Skin of body (tissue), 3 donors: ENCODE data around the gene ZNF837. TPM values are rescaled to one million over a fixed set of nuclear protein-coding genes. Genes with fewer than 3 reads are reported as not detected.

ENCODE experiments used
- DNase-seq: peaks from one replicate; lab custom pipeline; 2025; lab: John Stamatoyannopoulos, UW
- small RNA-seq: library from RNA; depleted of rRNA; stranded (forward); fragments of <200 nt; gene quantifications from one replicate; pipeline ENCODE3, GENCODE V24; 2014; ENCODE audit warnings: low replicate concordance
- total RNA-seq: library from RNA; depleted of rRNA; stranded (reverse); fragments of >200 nt; gene quantifications from one replicate; pipeline ENCODE4 v1.2.3, GENCODE V29; 2014

ZNF837 gene
- total RNA-seq, 1 donor from 2014 or later, result 0.69 TPM

DNA sequence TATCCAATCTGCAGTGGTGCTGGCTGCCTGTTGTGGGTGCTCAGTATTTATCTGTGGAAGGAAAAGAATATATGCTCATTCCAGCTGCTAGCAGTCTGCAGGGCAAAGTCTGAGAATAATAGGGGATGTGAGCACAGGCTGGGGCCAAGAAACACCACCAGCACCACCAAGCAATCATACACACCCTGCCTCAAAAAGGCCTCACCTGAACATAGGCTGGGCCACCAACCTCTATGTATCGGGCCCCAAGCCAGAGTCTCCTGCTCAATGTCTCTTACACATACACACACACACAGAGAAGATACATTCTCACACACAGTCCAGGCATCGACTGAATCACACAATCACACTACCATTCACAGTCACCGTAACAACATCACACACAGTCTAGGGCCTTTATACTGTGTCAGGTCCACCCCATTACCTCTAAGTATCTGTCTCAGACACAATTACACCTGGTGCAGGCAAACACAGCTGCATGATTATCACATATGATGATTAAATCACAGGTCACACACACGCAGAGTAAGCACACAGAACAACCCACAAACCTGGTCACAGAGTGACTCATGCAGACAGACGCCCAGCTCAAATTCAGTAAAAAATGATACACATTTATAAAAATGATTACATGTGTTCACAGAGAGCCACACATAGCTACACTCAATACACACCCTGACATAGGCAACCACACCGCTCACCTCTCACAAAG, 55.4 kb downstream of the ZNF837 start:
- no peak for DNase-seq

DNA sequence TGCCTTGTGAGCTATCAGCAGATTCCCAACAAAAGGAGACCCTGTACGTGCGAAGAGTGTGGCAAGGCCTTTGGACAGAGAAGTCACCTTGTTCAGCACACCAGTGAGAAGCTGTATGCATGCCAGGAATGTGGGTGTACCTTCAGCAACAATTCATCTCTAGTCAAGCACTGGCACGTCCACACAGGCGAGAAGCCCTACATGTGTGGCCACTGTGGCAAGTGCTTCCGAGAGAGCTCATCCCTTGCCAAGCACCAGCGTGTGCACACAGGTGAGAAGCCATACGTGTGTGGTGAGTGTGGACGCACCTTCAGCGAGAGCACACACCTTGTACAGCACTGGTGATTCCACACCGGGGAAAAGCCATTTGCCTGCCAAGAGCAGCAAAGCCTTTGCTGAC, 61.6 kb downstream of the ZNF837 start:
- DNase-seq, result no peak

DNA sequence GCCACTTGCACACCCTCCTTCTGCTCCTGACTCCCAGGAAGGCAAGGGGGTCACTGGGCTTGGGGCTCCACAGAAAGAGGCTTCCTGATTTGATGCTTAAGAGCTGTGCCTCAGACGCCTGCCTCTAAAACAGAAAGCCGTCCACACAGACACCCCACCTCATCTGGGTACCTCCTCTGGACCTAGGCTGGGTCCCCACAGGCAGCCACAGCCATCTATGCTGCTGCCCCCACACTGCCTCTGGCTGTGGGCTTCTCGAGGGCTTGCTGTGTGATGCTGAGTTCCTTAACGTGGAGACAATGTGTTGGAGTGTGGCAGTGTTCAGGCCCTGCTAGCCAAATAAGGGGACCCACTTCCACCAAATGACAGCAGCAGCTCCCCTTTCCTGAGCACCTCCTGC, 62.5 kb downstream of the ZNF837 start:
- no peak for DNase-seq

Small RNAs within 50 kb of the gene (small RNA-seq; reads per million reads assigned to genes)
- gene MIR4754, result not detected
- gene MIR6806, result 0.17 reads per million
- not detected for gene RNA5SP473

Other genes starting within 250 kb of the ZNF837 start
- gene ZNF329, start 230.2 kb downstream of the ZNF837 start, total RNA-seq, result 11.8 TPM
- gene ZNF274, start 198.0 kb downstream of the ZNF837 start, total RNA-seq, result 14.0 TPM
- gene ZNF544, start 152.1 kb downstream of the ZNF837 start, total RNA-seq, result 31.3 TPM
- 6.7 TPM for gene ZNF8, start 102.1 kb downstream of the ZNF837 start, total RNA-seq
- gene ERVK3-1, start 75.7 kb downstream of the ZNF837 start, total RNA-seq, result 38.9 TPM
- 2.8 TPM for gene ZSCAN22, start 54.0 kb downstream of the ZNF837 start, total RNA-seq
- 5.1 TPM for gene A1BG, start 27.5 kb downstream of the ZNF837 start, total RNA-seq
- 1.6 TPM for gene ZNF497, start 18.3 kb downstream of the ZNF837 start, total RNA-seq
- 1,739 TPM for gene RPS5, start 6.2 kb upstream of the ZNF837 start, total RNA-seq
- gene RNF225, start 14.6 kb upstream of the ZNF837 start, total RNA-seq, result 0.99 TPM
- gene ZNF584, start 27.6 kb upstream of the ZNF837 start, total RNA-seq, result 8.4 TPM
- gene ZNF132, start 59.1 kb upstream of the ZNF837 start, total RNA-seq, result 3.6 TPM
- gene ZNF324B, start 70.6 kb upstream of the ZNF837 start, total RNA-seq, result 5.6 TPM
- 9.5 TPM for gene ZNF324, start 86.0 kb upstream of the ZNF837 start, total RNA-seq
- 4.6 TPM for gene ZNF446, start 95.3 kb upstream of the ZNF837 start, total RNA-seq
- 4.4 TPM for gene SLC27A5, start 131.0 kb upstream of the ZNF837 start, total RNA-seq
- gene ZBTB45, start 138.8 kb upstream of the ZNF837 start, total RNA-seq, result 3.7 TPM
- gene TRIM28, start 163.0 kb upstream of the ZNF837 start, total RNA-seq, result 214 TPM
- 49.3 TPM for gene CHMP2A, start 174.1 kb upstream of the ZNF837 start, total RNA-seq
- gene UBE2M, start 177.6 kb upstream of the ZNF837 start, total RNA-seq, result 42.7 TPM
- gene MZF1, start 192.3 kb upstream of the ZNF837 start, total RNA-seq, result 11.0 TPM